HG02852 (cell line): Measurements from ENCODE around the gene PLVAP.

ENCODE experiments used
- ATAC-seq: cut with Tn5 transposase; IDR thresholded peaks from one replicate; pipeline ENCODE4 v1.9.1; 2021; ENCODE audit warnings: mild to moderate bottlenecking, moderate library complexity; ENCODE audit not compliant: unreplicated experiment

PLVAP gene

GRCh38 chr19:17376935-17377600, at the start of gene PLVAP:
Gene PLVAP, minus strand, starts transcription at chr19:17377342. Its CDS starts 54 bp downstream, at chr19:17377288.
- ATAC-seq: no peak

DNA sequence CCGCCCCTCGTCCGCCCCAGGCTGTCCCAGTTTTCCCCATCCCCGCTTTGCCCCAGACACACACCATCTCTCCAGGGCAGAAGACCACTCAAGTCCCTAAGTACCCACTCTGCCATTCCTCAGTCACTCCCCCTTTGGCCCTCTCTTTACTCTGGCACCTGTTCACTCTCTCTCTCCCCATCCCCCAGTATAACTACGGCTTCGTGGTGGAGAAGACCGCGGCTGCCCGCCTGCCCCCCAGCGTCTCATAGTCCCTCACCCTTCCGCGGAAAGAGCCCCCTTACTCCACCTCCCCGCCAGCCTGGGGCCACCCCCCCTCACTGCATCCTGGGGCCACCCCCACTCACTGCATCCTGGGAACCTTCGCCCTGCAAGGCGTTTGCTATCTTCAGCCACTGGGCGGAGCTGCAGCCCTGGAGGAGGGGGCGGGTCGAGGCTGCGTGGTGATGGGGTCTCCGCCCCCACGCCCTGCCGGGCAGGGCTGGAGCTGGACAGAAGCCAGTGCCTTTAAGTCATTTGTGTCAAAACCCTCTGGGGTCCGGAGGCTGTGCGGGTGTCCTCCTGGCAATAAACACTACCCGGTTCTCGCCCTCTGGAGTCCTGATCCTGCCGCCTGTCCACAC, 47.7 kb upstream of the PLVAP start:
- ATAC-seq: no peak

DNA sequence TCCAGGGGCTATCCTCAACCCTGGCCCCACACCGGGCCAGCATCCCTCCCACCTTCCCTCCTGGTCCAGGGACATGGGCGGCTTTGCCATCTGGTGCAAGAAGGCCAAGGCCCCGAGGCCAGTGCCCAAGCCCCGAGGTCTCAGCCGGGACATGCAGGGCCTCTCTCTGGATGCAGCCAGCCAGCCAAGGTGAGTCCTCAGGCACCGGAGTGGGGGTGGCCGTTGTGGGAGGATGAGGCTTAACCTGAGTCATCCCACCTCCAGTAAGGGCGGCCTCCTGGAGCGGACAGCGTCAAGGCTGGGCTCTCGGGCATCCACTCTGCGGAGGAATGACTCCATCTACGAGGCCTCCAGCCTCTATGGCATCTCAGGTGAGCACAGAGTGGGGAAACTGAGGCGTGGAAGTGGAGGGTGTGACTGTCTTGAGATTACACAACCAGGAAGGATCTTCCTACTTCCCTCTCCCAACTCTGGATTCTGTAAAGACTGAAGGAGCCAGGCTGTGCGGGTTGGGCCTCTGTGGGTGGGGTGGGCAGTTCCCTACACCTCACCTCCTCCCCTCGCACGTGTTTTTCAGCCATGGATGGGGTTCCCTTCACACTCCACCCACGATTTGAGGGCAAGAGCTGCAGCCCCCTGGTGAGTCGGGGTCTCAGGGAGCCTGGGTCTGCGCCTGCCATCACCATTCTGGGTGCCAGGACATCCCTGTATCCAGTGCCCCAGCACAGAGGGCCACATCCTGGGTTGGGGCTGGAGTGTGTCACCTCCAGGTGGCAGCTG, 46.5 kb upstream of the PLVAP start:
- ATAC-seq: no peak

- no peak for ATAC-seq
Observed at GRCh38 chr19:17421942-17422341, 44.8 kb upstream of the PLVAP start.

GRCh38 chr19:17420475-17420924, 43.4 kb upstream of the PLVAP start:
- no peak for ATAC-seq

- ATAC-seq: peak; percentile 88
Observed at GRCh38 chr19:17419621-17420474, 42.7 kb upstream of the PLVAP start, which contains the start of gene MVB12A. Gene MVB12A, plus strand, starts transcription at chr19:17420047. Its CDS starts 89 bp downstream, at chr19:17420136.

DNA sequence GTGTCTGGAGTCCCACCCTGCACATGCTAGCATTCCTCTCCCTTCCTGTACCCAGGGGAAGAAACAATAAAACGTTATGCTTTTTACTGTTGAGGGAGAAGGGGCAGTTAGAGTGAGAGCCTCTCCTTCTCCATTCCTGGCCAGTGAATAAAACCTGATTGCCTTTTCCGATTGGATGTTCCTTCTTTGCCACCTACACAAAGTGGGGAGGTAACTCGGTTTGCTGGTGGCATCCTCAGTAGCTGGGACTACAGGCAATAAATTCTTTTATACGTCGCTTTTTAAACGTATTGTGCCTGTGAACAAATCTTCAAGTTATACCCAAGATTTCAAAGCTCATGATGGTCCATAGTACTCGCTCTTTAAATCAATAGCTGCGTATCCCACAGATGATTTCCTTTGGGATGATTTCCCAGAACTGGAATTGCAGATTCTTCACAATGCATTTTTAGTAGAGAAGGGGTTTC, 42.0 kb upstream of the PLVAP start:
- no peak for ATAC-seq

GRCh38 chr19:17418710-17419109, 41.6 kb upstream of the PLVAP start:
- no peak for ATAC-seq

DNA sequence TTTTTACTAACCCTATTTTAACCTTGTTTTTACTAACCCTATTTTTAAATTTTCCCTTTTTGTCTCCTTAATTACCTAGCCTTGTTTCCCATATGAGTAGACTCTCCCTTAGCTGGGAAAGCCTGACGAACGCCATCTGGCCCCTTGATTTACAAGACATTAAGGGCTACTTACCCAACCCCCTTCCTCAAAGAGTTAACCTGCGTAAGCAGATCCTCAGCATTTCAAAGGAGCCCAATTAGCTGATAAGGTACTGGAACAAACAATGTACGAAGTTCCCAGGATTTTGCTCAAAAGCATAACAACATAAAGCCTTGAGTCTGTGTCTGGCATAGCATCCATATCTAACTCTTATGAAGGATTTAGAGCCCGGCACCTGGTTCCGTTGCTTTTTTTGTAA, 38.0 kb upstream of the PLVAP start:
- ATAC-seq: no peak

- ATAC-seq: no peak
Observed at GRCh38 chr19:17414097-17414496, 37.0 kb upstream of the PLVAP start.

DNA sequence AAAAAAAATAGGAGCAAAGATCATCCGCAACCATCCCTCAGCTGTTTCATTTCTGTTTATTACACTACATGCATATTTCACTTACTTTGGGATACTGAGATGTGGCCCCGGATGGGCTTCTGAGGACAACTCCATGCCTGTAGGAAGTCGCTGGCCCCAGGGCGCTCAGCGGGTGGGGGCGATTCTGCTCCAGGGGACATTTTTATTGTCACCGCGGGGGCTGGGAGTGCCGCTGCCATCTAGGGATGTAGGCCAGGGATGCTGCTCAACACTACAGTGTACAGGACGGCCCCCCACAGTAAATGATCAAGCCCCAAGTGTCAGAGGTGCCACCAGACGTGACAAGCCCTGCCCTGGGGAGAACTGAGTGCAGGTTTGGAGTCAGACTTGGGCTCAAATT, 34.7 kb upstream of the PLVAP start:
- ATAC-seq: no peak

GRCh38 chr19:17409990-17410389, 32.8 kb upstream of the PLVAP start:
- no peak for ATAC-seq

GRCh38 chr19:17406887-17407196, 29.7 kb upstream of the PLVAP start:
- no peak for ATAC-seq

DNA sequence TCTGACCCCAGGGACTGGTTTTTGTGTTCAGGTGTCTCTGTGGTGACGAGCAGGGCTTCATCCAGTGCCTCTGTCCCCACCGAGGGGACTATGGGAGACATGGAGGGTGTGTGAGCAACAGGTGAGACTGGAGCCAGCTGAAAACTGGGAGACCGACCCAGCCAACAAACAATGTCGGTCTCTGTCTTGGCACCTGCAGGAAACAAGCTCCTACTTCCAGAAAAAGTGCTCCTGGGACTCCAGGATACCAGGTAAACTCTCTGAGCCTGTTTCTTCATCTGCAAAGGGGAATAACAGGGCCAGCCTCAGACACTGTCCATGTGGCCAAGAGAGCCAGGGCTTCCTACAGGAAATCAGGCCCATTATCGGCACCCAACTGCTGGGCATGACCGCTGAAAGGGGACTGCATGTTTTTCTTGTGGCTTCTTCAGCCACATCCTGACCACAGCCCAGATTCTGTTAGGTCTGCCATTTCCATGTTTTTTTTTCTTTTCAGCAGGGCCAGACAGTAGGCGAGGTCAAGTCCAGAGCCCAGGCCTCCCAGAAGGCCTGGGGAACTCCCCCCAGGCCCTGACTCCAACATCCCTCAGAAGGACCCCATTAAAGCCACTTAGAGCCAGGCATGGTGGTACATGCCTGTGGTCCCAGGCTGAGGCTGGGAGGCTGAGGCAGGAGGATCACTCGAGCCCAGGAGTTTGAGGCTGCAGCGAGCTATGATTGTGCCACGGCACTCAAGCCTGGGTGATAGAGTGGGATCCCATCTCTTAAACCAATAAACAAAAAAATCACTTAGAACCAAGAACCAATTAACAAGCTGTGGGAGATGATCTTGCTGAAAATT, 29.1 kb upstream of the PLVAP start:
- no peak for ATAC-seq

DNA sequence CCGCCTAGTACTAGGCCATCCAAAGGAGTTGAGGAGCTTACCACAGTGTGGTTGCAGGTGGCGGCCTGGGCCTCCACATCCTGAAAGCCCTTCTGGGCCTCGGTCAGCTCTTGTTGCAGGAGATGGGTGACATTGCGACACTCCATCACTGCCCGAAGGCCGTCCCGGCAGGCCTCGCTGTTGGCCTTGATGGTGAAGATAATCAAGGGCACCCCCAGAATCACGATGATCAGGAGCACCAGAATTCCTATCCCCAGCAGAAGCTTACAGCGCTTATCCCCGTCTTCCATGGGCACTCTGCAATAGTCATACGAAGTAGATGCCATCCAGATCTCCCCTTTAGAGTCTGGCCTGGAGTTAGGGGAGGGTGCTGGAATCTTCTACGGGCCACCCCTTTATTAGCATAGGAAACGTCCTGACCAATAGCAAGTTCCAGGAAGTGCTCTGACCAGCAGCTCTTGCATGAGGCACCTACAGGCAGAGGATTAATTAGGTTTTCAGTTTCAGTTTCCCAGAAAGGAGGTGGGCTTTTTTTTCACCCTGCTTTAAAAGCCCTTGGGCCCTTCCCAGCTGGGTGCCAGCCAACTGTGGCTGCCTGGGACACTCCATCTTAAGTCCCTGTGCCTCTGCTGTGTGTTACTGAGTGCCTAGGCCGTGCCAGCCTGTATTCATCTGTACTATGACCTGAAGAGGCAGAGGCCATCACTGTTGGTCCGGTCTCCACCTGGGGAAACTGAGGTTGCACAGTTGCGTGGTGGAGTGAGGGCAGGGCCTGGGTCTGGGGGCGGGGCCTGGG, 28.3 kb upstream of the PLVAP start, which contains the start of gene BST2:
Gene BST2, minus strand, starts transcription at position 381 of the 796 bp plus-strand sequence. Its CDS starts 55 bp downstream, at position 326.
- ATAC-seq: peak; percentile 79

- ATAC-seq: no peak
Observed at GRCh38 chr19:17404621-17405249, 27.6 kb upstream of the PLVAP start.

- ATAC-seq: no peak
Observed at GRCh38 chr19:17404015-17404414, 26.9 kb upstream of the PLVAP start.

DNA sequence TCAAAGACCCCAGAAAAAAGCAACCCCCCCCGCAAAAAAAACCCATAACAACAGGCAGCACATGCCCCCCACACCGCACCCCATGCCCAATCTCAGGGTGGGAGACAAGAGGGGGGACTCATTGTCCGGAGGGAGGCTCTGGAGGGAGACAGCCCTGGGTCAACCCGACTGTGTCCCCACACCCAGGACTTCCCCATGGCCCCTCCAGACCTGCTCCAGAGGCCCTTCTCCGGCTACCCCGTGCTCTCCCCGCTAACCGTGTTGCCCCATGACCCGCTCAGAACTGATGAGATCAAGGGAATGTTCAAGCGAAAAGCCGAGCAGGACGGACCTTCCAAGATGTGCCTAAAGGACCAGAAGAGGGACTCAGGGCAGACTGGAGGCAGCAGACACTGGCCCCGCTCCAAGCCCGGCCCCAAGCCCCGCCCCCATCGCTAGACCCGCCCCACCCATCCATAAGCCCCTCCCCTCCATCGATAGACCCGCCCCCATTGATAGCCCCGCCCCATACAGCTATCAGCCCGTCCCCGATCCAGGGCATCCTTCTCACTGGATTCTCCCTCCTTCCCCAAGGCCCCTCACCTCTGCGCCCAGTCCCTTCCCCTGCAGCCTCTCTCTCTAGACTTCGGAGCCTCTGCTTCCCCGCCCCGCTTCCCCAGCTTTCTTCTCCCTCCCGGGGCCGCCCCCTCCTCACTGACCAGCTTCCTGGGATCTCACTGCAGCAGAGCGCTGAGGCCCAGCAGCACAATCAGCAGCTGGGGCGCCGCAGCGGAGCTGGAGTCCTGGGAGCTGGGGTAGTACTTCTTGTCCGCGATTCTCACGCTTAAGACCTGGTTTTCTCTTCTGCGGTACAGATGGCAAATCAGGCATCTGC, 26.1 kb upstream of the PLVAP start:
- no peak for ATAC-seq
